Immature natural killer cell (primary cell): ENCODE data around the gene DDX47. TPM values are rescaled to one million over a fixed set of nuclear protein-coding genes. Genes with fewer than 3 reads are reported as not detected.

Experiments used
- DNase-seq, 3 donors: peaks; one replicate each; pipeline ENCODE4 v3.0.0; 2022; ENCODE audit warnings: mixed read lengths in 1 of 3
- H3K27ac Mint-ChIP-seq, 6 donors: one replicate each; pipeline ENCODE4 v1.8.0; 2020; ENCODE audit warnings: mixed read lengths in 6 of 6, mild to moderate bottlenecking in 5 of 6, inconsistent platforms in 4 of 6, moderate library complexity in 3 of 6
- H3K27me3 Mint-ChIP-seq, 3 donors: one replicate each; pipeline ENCODE4 v1.8.0; 2020 to 2021; ENCODE audit warnings: low read depth in 3 of 3, mild to moderate bottlenecking in 3 of 3, mixed read lengths in 3 of 3, moderate library complexity in 3 of 3, inconsistent platforms in 1 of 3
- H3K36me3 Mint-ChIP-seq, 3 donors: one replicate each; pipeline ENCODE4 v1.8.0; 2020; ENCODE audit warnings: mixed read lengths in 3 of 3, inconsistent platforms in 2 of 3, mild to moderate bottlenecking in 2 of 3
- H3K4me1 Mint-ChIP-seq, 2 donors: one replicate each; pipeline ENCODE4 v1.8.0; 2020; ENCODE audit warnings: inconsistent platforms in 2 of 2, mild to moderate bottlenecking in 2 of 2, mixed read lengths in 2 of 2, moderate library complexity in 1 of 2
- H3K4me3 Mint-ChIP-seq, 5 donors: one replicate each; pipeline ENCODE4 v1.8.0; 2020; ENCODE audit warnings: mild to moderate bottlenecking in 5 of 5, mixed read lengths in 5 of 5, inconsistent platforms in 3 of 5, moderate library complexity in 3 of 5
- H3K9me3 Mint-ChIP-seq, 6 donors: one replicate each; pipeline ENCODE4 v1.8.0; 2020; ENCODE audit warnings: mild to moderate bottlenecking in 6 of 6, mixed read lengths in 6 of 6, inconsistent platforms in 4 of 6, moderate library complexity in 3 of 6
- polyA plus RNA-seq, 3 donors: library from polyadenylated mRNA; unstranded; fragments of 300-500 nt; fragmentation: Illumina TruSeq; gene quantifications; one replicate each; pipeline ENCODE4 v1.2.3, GENCODE V29; 2021

The DDX47 gene
- polyA plus RNA-seq, 3 donors from 2014 or later: 39.3 to 62.7 (median 51.1) TPM

DNA sequence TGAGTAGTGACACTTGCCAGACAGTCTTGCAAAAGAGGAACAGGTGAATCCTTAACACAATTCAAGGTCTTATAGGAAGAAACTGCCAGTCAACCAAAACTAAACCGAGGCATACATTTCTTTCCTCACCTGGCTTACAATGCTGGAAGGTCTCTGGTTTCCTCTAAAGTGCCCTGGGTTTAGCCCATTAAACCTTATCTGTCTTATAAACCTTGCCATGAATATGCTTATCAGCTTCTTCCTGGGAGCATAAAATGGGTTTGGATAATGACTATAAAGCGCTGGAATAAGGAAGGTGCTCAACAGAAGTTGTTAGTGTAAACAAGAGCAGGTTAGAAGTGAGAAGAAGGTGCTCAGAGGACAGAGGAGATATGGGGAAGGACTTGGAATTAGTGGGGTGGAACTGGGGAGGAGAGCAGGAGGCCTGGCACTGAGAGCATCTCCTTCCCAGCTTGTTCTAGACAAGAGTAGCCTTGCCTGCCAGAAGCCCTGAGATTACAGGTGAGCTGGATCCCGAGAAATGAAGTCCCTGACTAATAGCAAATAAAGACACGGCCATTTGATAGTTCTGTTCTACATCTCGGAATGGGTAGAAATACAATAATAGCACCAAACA lies 64.1 kb downstream of the DDX47 start:
- Mint-ChIP-seq H3K4me3 (no peak overlapping the region), H3K4me1 (no peaks in the 10 kb centered on the region), H3K27ac (no peak overlapping the region), H3K36me3 (no peaks in the 10 kb centered on the region), H3K27me3 (peaks cover 0 to 4% (median 0%) of the 10 kb centered on the region in 3 donors), H3K9me3 (no peaks in the 10 kb centered on the region)
- DNase-seq: no peak

DNA sequence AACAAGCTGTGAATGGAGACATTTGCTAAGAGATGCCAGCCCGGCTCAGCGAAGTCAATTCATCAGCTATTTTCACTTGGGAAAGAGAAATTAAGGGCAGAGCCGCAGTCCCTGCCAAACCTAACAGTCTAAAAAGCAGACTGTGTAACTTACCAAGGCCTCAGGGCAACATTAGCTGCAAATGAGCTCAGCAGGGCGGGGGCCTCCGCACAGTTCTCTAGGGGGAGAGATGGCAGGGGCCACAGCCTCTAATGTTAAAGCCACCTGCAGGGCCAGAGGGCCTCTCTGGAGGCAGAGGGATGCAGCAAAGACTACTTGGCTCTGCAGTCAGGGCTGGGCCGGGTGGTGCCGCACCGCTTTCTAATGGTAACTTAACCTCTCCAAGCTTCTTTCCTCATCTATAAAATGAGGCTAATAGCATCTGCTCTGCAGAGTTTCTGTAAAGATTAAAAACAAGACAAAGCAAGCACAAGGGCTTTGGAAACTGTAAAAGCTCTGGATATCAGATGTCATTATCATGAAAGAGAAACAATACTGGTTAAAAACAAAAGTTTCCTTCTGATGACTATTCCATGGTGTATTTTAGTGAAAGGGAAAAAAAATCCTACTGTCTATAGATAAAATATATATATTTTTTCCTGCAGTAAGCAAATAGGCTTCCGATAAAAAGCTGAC lies 64.8 kb downstream of the DDX47 start:
- Mint-ChIP-seq H3K27ac (no peak overlapping the region), H3K4me3 (no peak overlapping the region), H3K36me3 (no peaks in the 10 kb centered on the region), H3K4me1 (no peaks in the 10 kb centered on the region), H3K27me3 (peaks cover 0 to 5% (median 0%) of the 10 kb centered on the region in 3 donors), H3K9me3 (no peaks in the 10 kb centered on the region)
- no peak for DNase-seq

Other genes starting within 250 kb of the DDX47 start
- gene CREBL2, start 201.5 kb upstream of the DDX47 start, polyA plus RNA-seq: 10 to 100 TPM; 14.6 to 23.3 (median 21.4) TPM
- under 1 TPM in 2 of 3 donors, not detected in 1; 0.37 to 0.65 TPM for gene GPR19, start 117.2 kb upstream of the DDX47 start, polyA plus RNA-seq
- 10 to 100 TPM in 2 of 3 donors, 1 to 10 TPM in 1; 4.4 to 17.6 (median 17.4) TPM for gene CDKN1B, start 96.0 kb upstream of the DDX47 start, polyA plus RNA-seq
- gene APOLD1, start 27.7 kb upstream of the DDX47 start, polyA plus RNA-seq: under 1 TPM in 1 of 3 donors, not detected in 2; 0.34 TPM
- gene GPRC5A, start 78.2 kb downstream of the DDX47 start, polyA plus RNA-seq: not detected
- under 1 TPM in 1 of 3 donors, not detected in 2; 0.52 TPM for gene GPRC5D, start 138.8 kb downstream of the DDX47 start, polyA plus RNA-seq
- 10 to 100 TPM; 21.8 to 24.6 (median 24.3) TPM for gene HEBP1, start 186.9 kb downstream of the DDX47 start, polyA plus RNA-seq
- 1 to 10 TPM in 2 of 3 donors, under 1 TPM in 1; 0.14 to 1.5 (median 1.3) TPM for gene FAM234B, start 231.0 kb downstream of the DDX47 start, polyA plus RNA-seq